ENCODE results near the gene PDZD2. TPM values are rescaled to one million over a fixed set of nuclear protein-coding genes. Genes with fewer than 3 reads are reported as not detected.
A peak's percentile ranks its signal among the peaks of the same experiment; 100 is the strongest.

The PDZD2 gene
- total and polyA plus RNA-seq, 11 donors, result 28.3 to 116 (median 80.6) TPM

DNA sequence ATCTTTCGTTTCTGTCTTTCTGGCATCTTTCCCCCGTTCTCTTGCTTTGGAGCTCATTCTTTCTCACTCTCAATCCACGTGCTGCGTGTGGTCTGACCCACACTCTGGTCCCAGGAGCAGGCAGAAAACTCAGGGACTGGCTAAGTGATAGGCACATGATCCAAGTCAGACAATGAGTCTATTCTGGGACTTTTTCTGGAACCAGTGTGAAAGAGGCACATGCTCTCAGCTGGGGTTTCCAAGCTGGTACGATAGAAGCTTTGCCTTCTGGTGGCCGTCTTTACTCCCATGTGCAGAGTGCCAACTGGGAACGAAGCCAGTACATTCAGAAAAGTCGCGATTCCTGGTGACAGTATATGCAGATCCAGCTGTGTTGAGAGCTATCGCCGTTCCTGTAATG is 94.4 kb downstream of the PDZD2 start:
- intact Hi-C loops (cut with DNase I), result loop anchor here in 2 of 10 donors (10.0 kb wide), 2 partner anchors 59 to 99 kb away; partner anchors contain the start of gene PDZD2 (in 1 of the 2)
- Histone ChIP-seq H3K4me3 (no peak overlapping the region), H3K9me3 (no peaks in the 10 kb centered on the region), H3K36me3 (no peaks in the 10 kb centered on the region), H3K4me1 (peaks cover 0 to 65% (median 27%) of the 10 kb centered on the region in 12 donors), H3K27me3 (no peaks in the 10 kb centered on the region), H3K27ac (peak overlapping the region in 10 of 12 donors; percentile 31 to 72 (median 52))
- WGBS, 4 donors, result 27 to 37% (median 31%) methylated on average over 11 of the region's 11 CpGs
- TF ChIP-seq, protein P1, sequence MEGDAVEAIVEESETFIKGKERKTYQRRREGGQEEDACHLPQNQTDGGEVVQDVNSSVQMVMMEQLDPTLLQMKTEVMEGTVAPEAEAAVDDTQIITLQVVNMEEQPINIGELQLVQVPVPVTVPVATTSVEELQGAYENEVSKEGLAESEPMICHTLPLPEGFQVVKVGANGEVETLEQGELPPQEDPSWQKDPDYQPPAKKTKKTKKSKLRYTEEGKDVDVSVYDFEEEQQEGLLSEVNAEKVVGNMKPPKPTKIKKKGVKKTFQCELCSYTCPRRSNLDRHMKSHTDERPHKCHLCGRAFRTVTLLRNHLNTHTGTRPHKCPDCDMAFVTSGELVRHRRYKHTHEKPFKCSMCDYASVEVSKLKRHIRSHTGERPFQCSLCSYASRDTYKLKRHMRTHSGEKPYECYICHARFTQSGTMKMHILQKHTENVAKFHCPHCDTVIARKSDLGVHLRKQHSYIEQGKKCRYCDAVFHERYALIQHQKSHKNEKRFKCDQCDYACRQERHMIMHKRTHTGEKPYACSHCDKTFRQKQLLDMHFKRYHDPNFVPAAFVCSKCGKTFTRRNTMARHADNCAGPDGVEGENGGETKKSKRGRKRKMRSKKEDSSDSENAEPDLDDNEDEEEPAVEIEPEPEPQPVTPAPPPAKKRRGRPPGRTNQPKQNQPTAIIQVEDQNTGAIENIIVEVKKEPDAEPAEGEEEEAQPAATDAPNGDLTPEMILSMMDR (IDR thresholded peaks at IDR 0.05), result no peak
- ATAC-seq (peak; percentile 63 to 88 (median 84)), DNase-seq (peak in 4 of 5 donors; percentile 34 to 64 (median 44))

- TF ChIP-seq, protein P1 (IDR thresholded peaks at IDR 0.05), result no peak
- TF ChIP-seq POLR2A (IDR thresholded peaks at IDR 0.05), result no peak
- intact Hi-C loops (cut with DNase I), result loop anchor here in 3 of 10 donors (5.0 to 10.0 kb wide), 3 partner anchors 61 to 101 kb away; partner anchors contain the start of gene PDZD2 (in 2 of the 3)
- no peak for ATAC-seq
These were observed 97.2 kb downstream of the PDZD2 start for GRCh38 chr5:31736127-31736526.

DNA sequence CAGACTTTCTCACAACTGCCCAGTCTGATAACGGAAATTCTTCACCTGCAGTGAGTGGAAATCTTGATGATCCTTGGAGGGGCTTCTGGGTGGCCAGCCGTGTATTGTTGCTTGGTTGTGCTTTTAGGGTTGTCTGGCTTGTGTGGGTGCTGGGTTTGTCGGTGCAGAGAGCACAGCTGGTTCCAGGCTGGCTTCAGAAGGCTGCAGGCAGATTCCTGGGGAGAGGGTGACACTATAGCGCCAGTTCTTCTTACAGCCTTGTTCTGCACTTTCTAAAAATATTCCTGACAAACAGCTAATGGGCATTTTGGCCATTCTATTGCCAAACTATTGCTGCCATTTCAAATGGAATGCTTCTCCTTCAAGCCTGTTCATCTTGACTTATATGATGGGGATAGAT is 99.3 kb downstream of the PDZD2 start:
- Histone ChIP-seq H3K9me3 (peaks cover 0 to 9% (median 1%) of the 10 kb centered on the region in 12 donors), H3K4me3 (no peak overlapping the region)
- peak; percentile 56 to 78 (median 66) for ATAC-seq

More at GRCh38 chr5:31736127-31736526, 97.2 kb downstream of the PDZD2 start:
- Histone ChIP-seq H3K9me3 (peaks cover 0 to 9% (median 1%) of the 10 kb centered on the region in 12 donors), H3K36me3 (no peaks in the 10 kb centered on the region), H3K4me3 (no peak overlapping the region), H3K4me1 (peaks cover 0 to 62% (median 23%) of the 10 kb centered on the region in 12 donors), H3K27me3 (no peaks in the 10 kb centered on the region), H3K27ac (no peak overlapping the region)
- DNase-seq, result no peak
- 55 to 71% (median 61%) methylated on average over 6 of the region's 6 CpGs for WGBS, 4 donors

DNA sequence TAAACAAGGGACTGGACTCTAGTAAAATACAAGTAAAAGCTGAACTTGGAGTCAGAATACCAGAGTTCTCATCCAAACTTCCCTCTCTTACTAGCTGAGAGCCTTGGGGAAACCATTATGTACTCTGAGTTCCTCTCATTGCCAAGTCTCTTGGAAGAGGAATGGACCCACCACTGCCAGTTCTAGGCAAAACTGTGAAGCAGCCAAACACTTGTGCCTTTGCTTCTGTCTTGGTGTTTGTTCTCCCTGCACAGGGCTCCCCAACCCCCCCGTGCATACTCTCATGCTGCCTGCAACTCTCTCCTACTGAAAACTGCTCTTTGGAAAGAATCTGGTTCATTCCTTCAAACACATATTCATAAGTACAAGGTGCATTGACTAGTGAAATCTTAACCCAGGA is 102.6 kb downstream of the PDZD2 start:
- 28 to 43% (median 39%) methylated on average over 1 of the region's 1 CpG for WGBS, 4 donors
- ATAC-seq, result peak; percentile 81 to 91 (median 83)
- Histone ChIP-seq H3K4me1 (peaks cover 0 to 43% (median 16%) of the 10 kb centered on the region in 12 donors), H3K4me3 (no peak overlapping the region), H3K9me3 (peaks cover 0 to 9% (median 1%) of the 10 kb centered on the region in 12 donors), H3K36me3 (no peaks in the 10 kb centered on the region), H3K27me3 (no peaks in the 10 kb centered on the region), H3K27ac (peak overlapping the region in 8 of 12 donors; percentile 4 to 61 (median 29))
- no peak for TF ChIP-seq POLR2A (IDR thresholded peaks at IDR 0.05)
- TF ChIP-seq, protein P1 (IDR thresholded peaks at IDR 0.05), result no peak
- DNase-seq, result peak in 4 of 5 donors; percentile 29 to 73 (median 42)
- intact Hi-C loops (cut with DNase I), result no loop called here

More for the DNA sequence above, 99.3 kb downstream of the PDZD2 start:
- WGBS, 4 donors, result 33 to 59% (median 54%) methylated on average over 4 of the region's 4 CpGs
- H3K36me3 ChIP-seq, result no peaks in the 10 kb centered on the region
- TF ChIP-seq POLR2A (IDR thresholded peaks at IDR 0.05), result no peak
- TF ChIP-seq, protein P1 (IDR thresholded peaks at IDR 0.05), result no peak
- H3K4me1 ChIP-seq, result peaks cover 0 to 55% (median 18%) of the 10 kb centered on the region in 12 donors
- H3K27ac ChIP-seq, result peak overlapping the region in 9 of 12 donors; percentile 17 to 67 (median 51)
- intact Hi-C loops (cut with DNase I), result loop anchor here in 3 of 10 donors (5.0 to 10.0 kb wide), 3 partner anchors 63 to 103 kb away; partner anchors contain the start of gene PDZD2 (in 2 of the 3)
- DNase-seq, result peak in 1 of 5 donors; percentile 38
- no peaks in the 10 kb centered on the region for H3K27me3 ChIP-seq

All from heart left ventricle (tissue), 16 donors.